ENCODE measurements around the gene CCL24. TPM values are rescaled to one million over a fixed set of nuclear protein-coding genes. Genes with fewer than 3 reads are reported as not detected.

Gene CCL24, protein sequence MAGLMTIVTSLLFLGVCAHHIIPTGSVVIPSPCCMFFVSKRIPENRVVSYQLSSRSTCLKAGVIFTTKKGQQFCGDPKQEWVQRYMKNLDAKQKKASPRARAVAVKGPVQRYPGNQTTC
- total RNA-seq (not detected in 2 replicates), polyA plus RNA-seq (not detected in 2 replicates), polyA minus RNA-seq (not detected in 2 replicates), Bru-seq, nascent RNA (percentile 10 among the genes with signal in this experiment), BruChase-seq, experiment 1, labeled RNA remaining after a 6-hour chase (percentile 18 among the genes with signal in this experiment), BruChase-seq, experiment 2, labeled RNA remaining after a 2-hour chase (percentile 20 among the genes with signal in this experiment)
- not detected in 2 replicates for polyA plus RNA-seq (2011; cell fraction: cytosol; rRNA removed)
- 0.67 TPM in 1 of 2 replicates, not detected in the other for polyA plus RNA-seq (2011; cell fraction: nucleus; rRNA removed)
- not detected in 2 replicates for polyA plus RNA-seq (2012)
- not detected for polyA minus RNA-seq (2011; cell fraction: cytosol; rRNA and poly(A)+ RNA removed)
- polyA minus RNA-seq (2011; cell fraction: nucleus; rRNA and poly(A)+ RNA removed), result not detected in 2 replicates
- long read RNA-seq, result 0 reads

DNA sequence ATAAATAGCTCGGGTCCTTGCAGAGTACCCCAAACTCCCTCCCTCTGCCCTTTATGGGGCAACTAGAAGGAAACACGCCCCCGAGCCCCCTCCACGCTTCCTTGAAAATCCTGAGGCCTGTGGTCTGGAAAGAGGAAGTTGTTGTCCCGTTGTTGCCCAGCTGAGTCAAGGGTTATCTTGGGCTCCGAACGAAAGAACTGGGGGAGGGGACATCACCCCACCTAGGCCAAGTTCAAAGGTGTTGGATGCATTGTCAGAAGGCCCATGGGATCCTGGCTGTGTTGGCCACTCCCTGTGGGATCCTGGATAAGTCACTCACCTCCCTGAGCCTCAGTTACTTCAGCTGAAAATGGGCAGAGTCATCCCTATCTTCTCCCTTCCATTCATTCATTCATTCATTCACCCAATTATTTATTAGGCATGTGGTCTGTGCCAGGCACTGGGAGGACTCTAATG lies at the start of gene CCL24:
TSS of gene CCL24 (minus strand) at position 26 of the 456 bp plus-strand sequence. CDS start 91 bp downstream, outside the sequence.
- peaks cover 0 to 1% of the 10 kb centered on the region in 2 experiments for H3K27me3 ChIP-seq (ENCODE audit: control insufficient read depth in 2 of 2, insufficient read depth in 2 of 2, low read length in 2 of 2)
- no TSS peak for BruUV-seq (replicated peaks)
- H3K9me3 ChIP-seq (replicated peaks; ENCODE audit: control insufficient read depth, insufficient read depth, low read length), result no peaks in the 10 kb centered on the region
- H3K27ac ChIP-seq (ENCODE audit: insufficient read depth, low read depth, low read length), result no peak within 1 kb of the TSS
- H3K9me1 ChIP-seq (replicated peaks; ENCODE audit: control insufficient read depth, extremely low read depth, insufficient read depth, low read length), result no peaks in the 10 kb centered on the region
- H3K79me2 ChIP-seq (ENCODE audit: control insufficient read depth, insufficient read depth, low read length), result no peaks in the 10 kb centered on the region
- no peak within 1 kb of the TSS for H3K9ac ChIP-seq (replicated peaks; ENCODE audit: extremely low read depth, insufficient read depth, low read length)
- no peaks in the 10 kb centered on the region for H4K20me1 ChIP-seq (replicated peaks; ENCODE audit: control insufficient read depth, extremely low read depth, insufficient read depth, low read length)
- no peak within 1 kb of the TSS for H3K4me2 ChIP-seq (ENCODE audit: insufficient read depth, low read length)
- no peaks in the 10 kb centered on the region for H3K36me3 ChIP-seq (ENCODE audit: control insufficient read depth in 2 of 2, extremely low read depth in 1 of 2, insufficient read depth in 2 of 2, low read length in 2 of 2)
- ChIA-PET POLR2A (no interaction called here), CTCF (no interaction called here)
- H3K4me1 ChIP-seq (ENCODE audit: control insufficient read depth, extremely low read depth, insufficient read depth, low read length), result no peaks in the 10 kb centered on the region
- TF ChIP-seq FOS (IDR thresholded peaks at IDR 0.05; ENCODE audit: borderline replicate concordance, insufficient read depth, low read length) (no peak), GATA2 (IDR thresholded peaks at IDR 0.05; ENCODE audit: insufficient read depth, insufficient read length, low read depth, low read length) (no peak), MYC (IDR thresholded peaks at IDR 0.05; ENCODE audit: low read depth, low read length) (no peak), POLR2A (IDR thresholded peaks at IDR 0.05; ENCODE audit: low read depth, low read length) (no peak), JUN (IDR thresholded peaks at IDR 0.05; ENCODE audit: borderline replicate concordance, insufficient read depth, insufficient read length, low read depth) (no peak), EZH2 (IDR thresholded peaks at IDR 0.05; ENCODE audit: borderline replicate concordance, low read depth, low read length, severe bottlenecking) (no peak), POLR2AphosphoS5 (IDR thresholded peaks at IDR 0.05; ENCODE audit: insufficient read depth, low read depth, low read length) (no peak)
- TF ChIP-seq, protein P1, sequence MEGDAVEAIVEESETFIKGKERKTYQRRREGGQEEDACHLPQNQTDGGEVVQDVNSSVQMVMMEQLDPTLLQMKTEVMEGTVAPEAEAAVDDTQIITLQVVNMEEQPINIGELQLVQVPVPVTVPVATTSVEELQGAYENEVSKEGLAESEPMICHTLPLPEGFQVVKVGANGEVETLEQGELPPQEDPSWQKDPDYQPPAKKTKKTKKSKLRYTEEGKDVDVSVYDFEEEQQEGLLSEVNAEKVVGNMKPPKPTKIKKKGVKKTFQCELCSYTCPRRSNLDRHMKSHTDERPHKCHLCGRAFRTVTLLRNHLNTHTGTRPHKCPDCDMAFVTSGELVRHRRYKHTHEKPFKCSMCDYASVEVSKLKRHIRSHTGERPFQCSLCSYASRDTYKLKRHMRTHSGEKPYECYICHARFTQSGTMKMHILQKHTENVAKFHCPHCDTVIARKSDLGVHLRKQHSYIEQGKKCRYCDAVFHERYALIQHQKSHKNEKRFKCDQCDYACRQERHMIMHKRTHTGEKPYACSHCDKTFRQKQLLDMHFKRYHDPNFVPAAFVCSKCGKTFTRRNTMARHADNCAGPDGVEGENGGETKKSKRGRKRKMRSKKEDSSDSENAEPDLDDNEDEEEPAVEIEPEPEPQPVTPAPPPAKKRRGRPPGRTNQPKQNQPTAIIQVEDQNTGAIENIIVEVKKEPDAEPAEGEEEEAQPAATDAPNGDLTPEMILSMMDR (IDR thresholded peaks at IDR 0.05; ENCODE audit: extremely low read depth in 1 of 2, insufficient read depth in 1 of 2, low read depth in 1 of 2, low read length in 2 of 2), result no peak
- TF ChIP-seq, protein P2, sequence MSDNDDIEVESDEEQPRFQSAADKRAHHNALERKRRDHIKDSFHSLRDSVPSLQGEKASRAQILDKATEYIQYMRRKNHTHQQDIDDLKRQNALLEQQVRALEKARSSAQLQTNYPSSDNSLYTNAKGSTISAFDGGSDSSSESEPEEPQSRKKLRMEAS (IDR thresholded peaks at IDR 0.05; ENCODE audit: insufficient read depth, insufficient read length), result no peak
- no peak within 1 kb of the TSS for H3K4me3 ChIP-seq (replicated peaks in 1 of 3; ENCODE audit: insufficient read depth in 1 of 3, low read depth in 1 of 3, low read length in 3 of 3)
- no peak for DNase-seq (ENCODE audit: low read depth, low spot score)
- FAIRE-seq, result no peak
- dilution Hi-C loops (cut with MboI; ENCODE audit: extremely low pct_ligation_motif_present, low sequenced_read_pairs), result no loop called here
- intact Hi-C loops (cut with micrococcal nuclease), result no loop called here
- peak within 1 kb of the TSS; percentile 31 for H2AFZ ChIP-seq (ENCODE audit: low read depth, low read length)

Data from endothelial cell of umbilical vein (primary cell).